Measurements from ENCODE around the gene SFTPA1. TPM values are rescaled to one million over a fixed set of nuclear protein-coding genes. Genes with fewer than 3 reads are reported as not detected.
"Not testable (repeated sequence)": the region's sequence is repeated elsewhere in the genome, so short reads cannot be mapped to it uniquely, and the experiment has no call there.

SFTPA1 gene
- polyA plus RNA-seq, 2 of the 4 experiments (the other 2 are of a cell fraction), result not detected

DNA sequence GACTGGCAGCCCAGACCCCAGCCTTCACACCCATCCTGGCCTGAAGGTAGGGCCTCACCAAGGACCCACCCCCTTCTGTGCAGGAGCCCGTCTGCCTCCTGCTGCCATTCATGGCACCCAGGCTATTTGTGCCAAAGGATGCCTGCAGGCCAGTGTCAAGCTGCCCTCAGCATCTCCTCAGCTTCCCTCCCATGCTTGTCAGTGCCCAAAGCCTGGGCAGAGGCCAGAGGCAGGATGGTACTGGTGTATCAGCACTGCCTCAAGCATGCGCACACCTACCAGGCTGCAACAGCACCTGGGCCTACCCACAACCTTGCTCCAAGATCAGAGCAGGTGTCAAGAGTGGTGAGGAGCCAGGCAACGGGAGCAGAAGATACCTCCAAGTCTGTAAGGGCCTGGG is 27.6 kb downstream of the SFTPA1 start:
- Histone ChIP-seq H3K4me1 (no peaks in the 10 kb centered on the region), H3K4me2 (no peak overlapping the region), H3K4me3 (no peak overlapping the region), H3K9me3 (no peaks in the 10 kb centered on the region), H3K27ac (no peak overlapping the region)
- FAIRE-seq, result no peak
- ATAC-seq, result no peak
- TF ChIP-seq MYC (IDR thresholded peaks at IDR 0.05; ENCODE audit: borderline replicate concordance, low read length), result no peak
- no peak for TF ChIP-seq RCOR1 (IDR thresholded peaks at IDR 0.05; ENCODE audit: low read depth, low read length)
- no peak for TF ChIP-seq TFCP2L1 (CRISPR knock-in tag; IDR thresholded peaks at IDR 0.05)
- WGBS (ENCODE audit: missing lambda C conversion rate), result 40% methylated on average over 2 of the region's 3 CpGs
- ChIA-PET CTCF (no interaction called here), POLR2A (no interaction called here)
- no peak for DNase-seq (ENCODE audit: low read depth in 1 of 2, low spot score in 1 of 2)

DNA sequence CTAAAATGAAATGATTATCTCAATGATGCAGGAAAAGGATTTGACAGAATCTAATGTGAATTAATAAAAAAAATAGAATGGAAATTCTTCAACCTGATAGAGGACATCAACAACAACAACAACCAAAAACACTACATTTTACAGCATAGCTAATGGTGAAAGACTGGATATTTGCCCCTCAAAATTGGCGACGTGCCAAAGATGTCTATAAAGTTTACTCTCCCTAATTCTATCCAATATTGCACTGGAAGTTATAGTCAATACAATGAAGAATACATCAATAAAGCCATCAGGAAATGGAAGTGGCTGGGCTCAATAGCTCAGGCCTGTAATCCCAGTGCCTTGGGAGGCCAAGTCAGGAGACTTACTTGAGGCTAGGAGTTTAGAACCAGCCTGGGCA is 42.0 kb downstream of the SFTPA1 start:
- POLR2A ChIA-PET; CTCF ChIA-PET; H3K9me3 ChIP-seq; H3K27ac ChIP-seq; DNase-seq (ENCODE audit: low read depth in 1 of 2, low spot score in 1 of 2); H3K4me2 ChIP-seq; FAIRE-seq; H3K4me3 ChIP-seq; ATAC-seq; H3K4me1 ChIP-seq: not testable (repeated sequence)
- WGBS (ENCODE audit: missing lambda C conversion rate), result 59% methylated on average over 2 of the region's 2 CpGs

DNA sequence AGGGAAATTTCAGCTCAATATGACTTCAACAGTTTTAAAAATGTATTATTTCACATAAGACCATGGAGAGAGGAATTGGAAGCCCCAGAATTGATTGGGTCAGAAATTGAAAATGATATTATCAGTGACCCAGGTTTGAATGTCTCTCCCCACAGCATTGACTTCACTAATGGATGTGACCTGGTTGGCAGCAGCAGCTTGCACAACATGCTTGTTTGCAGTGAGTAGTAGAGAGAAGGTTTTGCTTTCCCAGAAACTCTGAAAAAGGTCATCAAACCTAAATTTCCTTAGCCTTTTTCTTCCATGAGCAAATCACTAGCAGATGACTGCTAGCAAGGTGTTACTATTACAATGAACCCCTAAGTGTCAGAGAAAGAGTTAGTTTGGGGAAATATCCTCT is 52.5 kb downstream of the SFTPA1 start:
- not testable (repeated sequence) for FAIRE-seq

DNA sequence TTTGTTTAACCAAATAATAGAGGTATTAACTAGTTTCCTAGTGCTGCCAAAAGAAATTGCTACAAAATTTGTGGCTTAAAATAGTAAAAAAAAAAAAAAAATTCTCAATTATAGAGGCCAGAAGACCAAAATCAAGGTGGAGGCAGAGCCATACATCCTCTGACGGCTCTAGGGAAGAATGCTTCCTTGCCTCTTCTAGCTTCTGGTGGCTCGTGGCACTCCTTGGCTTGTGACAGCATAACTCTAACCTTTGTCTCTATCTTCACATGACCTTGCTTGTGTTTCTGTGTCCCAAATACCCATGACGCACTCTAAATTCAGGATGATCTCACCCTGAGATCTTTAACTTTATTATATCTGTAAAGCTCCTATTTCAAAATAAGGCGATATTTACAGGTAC is 53.9 kb downstream of the SFTPA1 start:
- POLR2A ChIA-PET; FAIRE-seq; CTCF ChIA-PET; DNase-seq (ENCODE audit: low read depth in 1 of 2, low spot score in 1 of 2); ATAC-seq; H3K4me2 ChIP-seq; H3K9me3 ChIP-seq; H3K4me3 ChIP-seq; H3K27ac ChIP-seq; H3K4me1 ChIP-seq: not testable (repeated sequence)
- WGBS (ENCODE audit: missing lambda C conversion rate), result 81% methylated on average over 4 of the region's 4 CpGs

More for the DNA sequence above, 52.5 kb downstream of the SFTPA1 start:
- DNase-seq (ENCODE audit: low read depth in 1 of 2, low spot score in 1 of 2); ATAC-seq; H3K4me3 ChIP-seq; H3K4me2 ChIP-seq; CTCF ChIA-PET; H3K27ac ChIP-seq; H3K4me1 ChIP-seq; POLR2A ChIA-PET; H3K9me3 ChIP-seq: not testable (repeated sequence)

Other genes starting within 250 kb of the SFTPA1 start
- gene ZCCHC24, start 165.3 kb upstream of the SFTPA1 start, polyA plus RNA-seq (2011; rRNA removed), result 2.4 and 2.7 TPM in 2 replicates
- 3.9 to 4.7 TPM (median 4.2 TPM) in 3 replicates for gene ZCCHC24, start 165.3 kb upstream of the SFTPA1 start, polyA plus RNA-seq (2017; fragmentation: RNase III; extraction: RNeasy Plus Mini Kit Qiagen cat#74134 plus additional on column Dnase treatment)
- 1.7 and 2.7 TPM in 2 replicates for gene EIF5AL1, start 98.4 kb upstream of the SFTPA1 start, polyA plus RNA-seq (2011; rRNA removed)
- gene EIF5AL1, start 98.4 kb upstream of the SFTPA1 start, polyA plus RNA-seq (2017; fragmentation: RNase III; extraction: RNeasy Plus Mini Kit Qiagen cat#74134 plus additional on column Dnase treatment), result 1.5 to 5.7 TPM (median 4.1 TPM) in 3 replicates
- gene SFTPA2, start 50.5 kb upstream of the SFTPA1 start, polyA plus RNA-seq (2011; rRNA removed), result not detected in 2 replicates
- gene SFTPA2, start 50.5 kb upstream of the SFTPA1 start, polyA plus RNA-seq (2017; fragmentation: RNase III; extraction: RNeasy Plus Mini Kit Qiagen cat#74134 plus additional on column Dnase treatment), result not detected in 3 replicates
- 0.03 and 0.14 TPM in 2 replicates for gene NUTM2B, start 92.3 kb downstream of the SFTPA1 start, polyA plus RNA-seq (2011; rRNA removed)
- gene NUTM2B, start 92.3 kb downstream of the SFTPA1 start, polyA plus RNA-seq (2017; fragmentation: RNase III; extraction: RNeasy Plus Mini Kit Qiagen cat#74134 plus additional on column Dnase treatment), result 0.21 to 0.46 TPM (median 0.25 TPM) in 3 replicates
- 0.21 and 0.34 TPM in 2 replicates for gene NUTM2E, start 215.8 kb downstream of the SFTPA1 start, polyA plus RNA-seq (2011; rRNA removed)
- gene NUTM2E, start 215.8 kb downstream of the SFTPA1 start, polyA plus RNA-seq (2017; fragmentation: RNase III; extraction: RNeasy Plus Mini Kit Qiagen cat#74134 plus additional on column Dnase treatment), result 0.22 to 0.37 TPM (median 0.29 TPM) in 3 replicates

All from A549 (cell line).